ENCODE measurements around the gene LAIR2. TPM values are rescaled to one million over a fixed set of nuclear protein-coding genes. Genes with fewer than 3 reads are reported as not detected.

The LAIR2 gene
- total and polyA plus RNA-seq, 9 donors, result not detected

GRCh38 chr19:54470276-54470887 lies 32.2 kb upstream of the LAIR2 start:
- Histone ChIP-seq H3K27me3 (no peaks in the 10 kb centered on the region), H3K4me3 (no peak overlapping the region), H3K4me1 (ENCODE audit: insufficient read depth) (peaks cover 3% of the 10 kb centered on the region), H3K9me3 (no peaks in the 10 kb centered on the region), H3K36me3 (no peaks in the 10 kb centered on the region), H3K27ac (peak overlapping the region in 1 of 2 donors; percentile 79)
- TF ChIP-seq EP300 (IDR thresholded peaks at IDR 0.05) (no peak), POLR2A (IDR thresholded peaks at IDR 0.05) (no peak), CTCF (IDR thresholded peaks at IDR 0.05) (no peak)
- DNase-seq, result no peak
- intact Hi-C loops (cut with DNase I), result loop anchor here in 1 of 4 donors (10.0 kb wide), 1 partner anchor 944 kb away; no protein-coding TSS in a partner anchor
- 81 to 90% (median 85%) methylated on average over 10 of the region's 10 CpGs for WGBS, 3 donors

DNA sequence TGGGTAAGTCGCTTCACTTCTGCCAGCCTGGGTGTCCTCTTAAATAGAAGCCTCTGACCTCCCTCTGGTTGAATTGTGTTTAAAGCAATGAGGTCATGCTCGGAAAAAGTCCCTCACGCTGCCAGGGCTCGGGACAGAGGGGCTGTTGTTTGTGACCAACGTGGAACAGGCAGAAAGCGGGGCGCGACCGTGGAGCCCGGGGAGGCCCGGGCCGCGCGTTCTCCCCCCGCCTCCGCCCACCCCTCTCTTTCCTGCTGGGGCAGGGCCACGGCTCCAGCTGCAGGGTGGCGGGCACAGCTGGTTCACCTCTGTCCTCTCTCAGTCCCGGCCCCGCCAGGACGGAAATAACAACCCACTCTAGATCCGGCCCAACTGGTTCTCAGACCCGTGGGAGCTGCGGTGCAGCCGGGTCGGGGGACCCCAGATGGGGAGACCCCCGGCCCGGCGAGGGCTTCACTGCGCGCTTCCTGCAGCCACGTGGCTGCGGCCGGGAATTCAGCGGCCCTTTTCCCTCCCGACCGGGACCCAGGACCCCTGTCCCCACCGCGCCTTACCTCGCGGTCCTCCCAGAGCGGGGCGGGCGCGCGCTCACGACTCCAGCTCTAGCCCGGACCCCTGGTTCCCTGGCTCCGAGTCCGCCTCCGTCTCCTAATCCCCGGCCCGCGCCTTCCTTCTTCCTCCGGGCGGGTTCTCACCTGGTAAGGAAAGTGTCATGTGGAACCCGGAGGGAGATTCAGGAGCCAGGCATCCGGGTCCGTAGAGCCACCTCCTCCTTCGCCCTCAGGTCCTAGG lies 31.4 kb upstream of the LAIR2 start:
- Histone ChIP-seq H3K4me3 (peak overlapping the region; percentile 32), H3K36me3 (no peaks in the 10 kb centered on the region), H3K27ac (peak overlapping the region; percentile 46 to 79), H3K27me3 (no peaks in the 10 kb centered on the region), H3K4me1 (ENCODE audit: insufficient read depth) (peaks cover 3% of the 10 kb centered on the region), H3K9me3 (no peaks in the 10 kb centered on the region)
- 4 to 6% (median 4%) methylated on average over 58 to 60 of the region's 60 CpGs for WGBS, 3 donors
- intact Hi-C loops (cut with DNase I), result loop anchor here in 1 of 4 donors (10.0 kb wide), 1 partner anchor 944 kb away; no protein-coding TSS in a partner anchor
- TF ChIP-seq CTCF (IDR thresholded peaks at IDR 0.05) (no peak), EP300 (IDR thresholded peaks at IDR 0.05) (no peak), POLR2A (IDR thresholded peaks at IDR 0.05) (no peak)
- peak in 3 of 5 donors; percentile 33 to 57 (median 41) for DNase-seq

DNA sequence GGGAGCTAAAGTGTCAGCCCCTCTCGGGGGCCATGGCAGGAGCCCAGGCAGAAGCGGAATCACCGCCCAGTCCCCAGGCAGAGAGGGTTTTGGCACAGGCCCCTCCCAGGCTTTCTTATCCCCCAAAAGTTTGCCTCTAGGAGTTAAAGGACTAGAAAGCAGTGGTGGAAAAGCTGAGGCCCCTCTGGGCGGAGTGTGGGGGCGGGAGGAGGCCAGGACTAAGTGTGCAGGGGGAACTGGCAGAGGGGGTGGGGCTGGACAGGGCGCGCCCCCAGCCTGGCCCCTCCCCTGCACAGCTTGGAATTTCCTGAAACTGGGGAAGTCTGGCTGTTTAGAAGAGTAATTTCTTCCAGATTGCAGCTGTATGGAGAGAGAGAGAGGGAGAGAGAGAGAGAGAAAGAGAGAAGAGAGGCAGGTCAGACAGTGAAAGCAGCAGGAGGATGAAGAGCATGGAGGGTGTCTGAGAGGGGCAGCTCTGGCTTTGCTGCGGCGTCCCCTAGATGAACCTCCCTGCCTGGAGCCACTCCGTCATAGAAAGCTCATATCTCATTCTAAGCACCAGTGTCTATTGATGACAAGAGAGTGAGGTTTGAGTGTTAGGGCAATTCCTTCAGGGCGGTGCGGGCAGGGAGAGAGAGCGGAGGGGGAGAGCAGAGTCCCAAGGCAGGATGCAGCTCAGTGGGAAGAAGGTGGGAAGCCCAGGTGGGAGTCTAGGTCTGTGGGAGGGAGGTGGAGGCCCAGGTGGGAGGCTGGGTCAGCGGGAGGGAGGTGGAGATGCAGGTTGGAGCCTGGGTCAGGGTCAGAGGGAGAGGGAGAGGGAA lies 29.4 kb upstream of the LAIR2 start, which contains the start of gene CDC42EP5:
CDC42EP5 (minus strand) TSS at position 226 of the 821 bp plus-strand sequence. CDS start 7,749 bp downstream, outside the sequence.
- intact Hi-C loops (cut with DNase I), result loop anchor here in 1 of 4 donors (10.0 kb wide), 1 partner anchor 942 kb away; no protein-coding TSS in a partner anchor
- H3K27me3 ChIP-seq, result no peaks in the 10 kb centered on the region

More for the DNA sequence above, 29.4 kb upstream of the LAIR2 start, which contains the start of gene CDC42EP5:
- Histone ChIP-seq H3K4me1 (ENCODE audit: insufficient read depth) (peaks cover 3% of the 10 kb centered on the region), H3K4me3 (peak within 1 kb of the TSS; percentile 43), H3K27ac (peak within 1 kb of the TSS in 1 of 2 donors; percentile 38), H3K9me3 (no peaks in the 10 kb centered on the region), H3K36me3 (no peaks in the 10 kb centered on the region)
- DNase-seq, result peak; percentile 61 to 80 (median 77)
- WGBS, 3 donors, result 4 to 5% (median 4%) methylated on average over 13 to 14 of the region's 14 CpGs
- TF ChIP-seq EP300 (IDR thresholded peaks at IDR 0.05), result no peak
- no peak for TF ChIP-seq CTCF (IDR thresholded peaks at IDR 0.05)
- peak; percentile 55 for TF ChIP-seq POLR2A (IDR thresholded peaks at IDR 0.05)
